WTC11 (cell line): ENCODE results near the gene ARID1A. TPM values are rescaled to one million over a fixed set of nuclear protein-coding genes. Genes with fewer than 3 reads are reported as not detected.

Source experiments
- FOXK1 ChIP-seq: sonication (generic); formaldehyde crosslinking; IDR thresholded peaks from 2 replicates; pipeline ENCODE4 v1.8.0; 2022; ENCODE audit warnings: mild to moderate bottlenecking, moderate library complexity, missing genetic modification reagents
- FOXP1 ChIP-seq: sonication (generic); formaldehyde crosslinking; IDR thresholded peaks from 2 replicates; pipeline ENCODE4 v1.8.0; 2022; ENCODE audit warnings: missing genetic modification reagents, mild to moderate bottlenecking, moderate library complexity, borderline replicate concordance
- GRHL2 ChIP-seq: fragments of 250-450 bp; sonication (Bioruptor Pico); IDR thresholded peaks from 2 replicates; pipeline ENCODE4 v1.8.0; 2022; ENCODE audit warnings: mild to moderate bottlenecking, moderate library complexity; ENCODE audit not compliant: insufficient replicate concordance, severe bottlenecking
- MYBL2 ChIP-seq: sonication (generic); formaldehyde crosslinking; IDR thresholded peaks from 2 replicates; pipeline ENCODE4 v1.8.1; 2023; ENCODE audit warnings: mild to moderate bottlenecking, moderate library complexity, missing genetic modification reagents
- NFE2L1 ChIP-seq: sonication (generic); formaldehyde crosslinking; IDR thresholded peaks from 2 replicates; pipeline ENCODE4 v1.8.1; 2023; ENCODE audit warnings: missing genetic modification reagents
- NR3C1 ChIP-seq: sonication (generic); formaldehyde crosslinking; conservative IDR thresholded peaks from 2 replicates; pipeline ENCODE4 v1.8.1; 2023; ENCODE audit warnings: low read depth, mild to moderate bottlenecking, missing genetic modification reagents
- TEAD4 ChIP-seq: sonication (generic); formaldehyde crosslinking; IDR thresholded peaks from 2 replicates; pipeline ENCODE4 v1.8.0; 2022; ENCODE audit warnings: mild to moderate bottlenecking, missing genetic modification reagents
- TP53 ChIP-seq: sonication (generic); formaldehyde crosslinking; IDR thresholded peaks from 2 replicates; pipeline ENCODE4 v1.8.1; 2023; ENCODE audit warnings: mild to moderate bottlenecking, missing genetic modification reagents
- ZNF219 ChIP-seq: sonication (generic); formaldehyde crosslinking; IDR thresholded peaks from 2 replicates; pipeline ENCODE4 v1.8.0; 2023; ENCODE audit warnings: missing genetic modification reagents, mild to moderate bottlenecking, borderline replicate concordance
- ZNF263 ChIP-seq: sonication (generic); formaldehyde crosslinking; IDR thresholded peaks from 2 replicates; pipeline ENCODE4 v1.8.1; 2022; ENCODE audit warnings: low read depth, mild to moderate bottlenecking, moderate library complexity, missing genetic modification reagents
- ZNF396 ChIP-seq: fragments of 250-450 bp; sonication (Bioruptor Pico); IDR thresholded peaks from 2 replicates; pipeline ENCODE4 v1.8.0; 2021; ENCODE audit warnings: mild to moderate bottlenecking, moderate library complexity, borderline replicate concordance
- total RNA-seq: library from RNA; stranded (reverse); gene quantifications from 3 replicates; pipeline ENCODE4 v1.2.3, GENCODE V29; 2021
- TF ChIP-seq, protein P1 (sequence below): fragments of 250-450 bp; sonication (Bioruptor Pico); IDR thresholded peaks from 2 replicates; pipeline ENCODE4 v1.9.0; 2021; ENCODE audit warnings: mild to moderate bottlenecking, borderline replicate concordance
- TF ChIP-seq, protein P2 (sequence below): sonication (generic); formaldehyde crosslinking; IDR thresholded peaks from 2 replicates; pipeline ENCODE4 v1.8.1; 2023; ENCODE audit warnings: mild to moderate bottlenecking, missing genetic modification reagents
- TF ChIP-seq, protein P3 (sequence below): sonication (generic); formaldehyde crosslinking; conservative IDR thresholded peaks from 2 replicates; pipeline ENCODE4 v1.8.1; 2023; ENCODE audit warnings: mild to moderate bottlenecking, low read depth, missing genetic modification reagents, moderate library complexity
- TF ChIP-seq, protein P4 (sequence below): sonication (generic); formaldehyde crosslinking; IDR thresholded peaks from 2 replicates; pipeline ENCODE4 v1.8.1; 2023; ENCODE audit warnings: mild to moderate bottlenecking, missing genetic modification reagents, moderate library complexity
- TF ChIP-seq, protein P5 (sequence below): sonication (generic); formaldehyde crosslinking; IDR thresholded peaks from 2 replicates; pipeline ENCODE4 v1.8.0; 2022; ENCODE audit warnings: missing genetic modification reagents
- TF ChIP-seq, protein P6 (sequence below): sonication (generic); formaldehyde crosslinking; IDR thresholded peaks from 2 replicates; pipeline ENCODE4 v1.8.0; 2022; ENCODE audit warnings: mild to moderate bottlenecking, missing genetic modification reagents

The ARID1A gene
- total RNA-seq, 1 experiment from 2014 or later, result 98.0 TPM

DNA sequence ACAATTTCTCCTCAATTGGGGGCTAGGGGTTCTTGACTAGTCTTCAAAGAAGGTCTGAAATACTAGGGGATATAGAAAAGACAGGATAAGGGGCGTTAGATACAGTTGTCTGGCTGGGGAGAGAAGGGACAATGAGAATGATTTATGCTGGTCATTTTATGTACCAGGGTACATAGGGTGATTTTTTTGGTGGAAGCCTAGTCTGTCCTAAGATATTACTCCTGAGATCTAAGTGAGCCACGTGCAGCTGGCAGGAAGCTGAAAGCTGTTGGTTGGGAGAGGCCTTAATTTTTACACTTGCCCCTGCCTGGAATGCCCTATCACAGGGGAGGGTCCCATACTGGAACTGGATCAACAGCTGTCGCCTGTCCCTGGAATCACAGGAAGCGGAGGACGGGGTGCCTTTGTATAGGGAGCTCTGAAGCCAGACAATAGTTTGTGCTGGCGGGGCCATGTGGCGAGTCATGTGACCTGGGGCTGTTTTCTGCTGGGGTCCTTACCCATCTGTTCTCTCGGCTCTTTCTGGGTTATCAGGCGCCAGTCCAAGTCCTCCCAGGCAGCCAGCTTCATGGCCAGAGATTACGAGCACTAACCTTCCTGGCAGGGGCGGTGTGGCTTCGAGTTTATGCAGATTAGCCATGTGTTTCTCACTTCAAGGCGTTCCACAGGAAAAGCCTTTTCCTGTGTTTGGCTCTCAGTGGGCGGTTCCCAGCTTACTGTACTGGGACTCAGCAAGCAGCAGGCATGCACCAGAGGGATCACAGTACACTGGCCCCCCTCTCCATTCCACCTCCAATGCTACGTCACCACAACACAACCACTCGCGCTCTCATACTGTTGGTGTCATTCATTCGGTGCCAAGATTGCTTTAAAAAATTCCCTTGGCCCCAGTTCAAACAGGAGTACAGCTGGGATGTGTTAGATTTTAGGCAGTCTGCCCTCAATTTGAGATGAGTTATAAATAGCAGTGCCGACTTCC is 27.5 kb downstream of the ARID1A start (continued):
- TF ChIP-seq, protein P1, sequence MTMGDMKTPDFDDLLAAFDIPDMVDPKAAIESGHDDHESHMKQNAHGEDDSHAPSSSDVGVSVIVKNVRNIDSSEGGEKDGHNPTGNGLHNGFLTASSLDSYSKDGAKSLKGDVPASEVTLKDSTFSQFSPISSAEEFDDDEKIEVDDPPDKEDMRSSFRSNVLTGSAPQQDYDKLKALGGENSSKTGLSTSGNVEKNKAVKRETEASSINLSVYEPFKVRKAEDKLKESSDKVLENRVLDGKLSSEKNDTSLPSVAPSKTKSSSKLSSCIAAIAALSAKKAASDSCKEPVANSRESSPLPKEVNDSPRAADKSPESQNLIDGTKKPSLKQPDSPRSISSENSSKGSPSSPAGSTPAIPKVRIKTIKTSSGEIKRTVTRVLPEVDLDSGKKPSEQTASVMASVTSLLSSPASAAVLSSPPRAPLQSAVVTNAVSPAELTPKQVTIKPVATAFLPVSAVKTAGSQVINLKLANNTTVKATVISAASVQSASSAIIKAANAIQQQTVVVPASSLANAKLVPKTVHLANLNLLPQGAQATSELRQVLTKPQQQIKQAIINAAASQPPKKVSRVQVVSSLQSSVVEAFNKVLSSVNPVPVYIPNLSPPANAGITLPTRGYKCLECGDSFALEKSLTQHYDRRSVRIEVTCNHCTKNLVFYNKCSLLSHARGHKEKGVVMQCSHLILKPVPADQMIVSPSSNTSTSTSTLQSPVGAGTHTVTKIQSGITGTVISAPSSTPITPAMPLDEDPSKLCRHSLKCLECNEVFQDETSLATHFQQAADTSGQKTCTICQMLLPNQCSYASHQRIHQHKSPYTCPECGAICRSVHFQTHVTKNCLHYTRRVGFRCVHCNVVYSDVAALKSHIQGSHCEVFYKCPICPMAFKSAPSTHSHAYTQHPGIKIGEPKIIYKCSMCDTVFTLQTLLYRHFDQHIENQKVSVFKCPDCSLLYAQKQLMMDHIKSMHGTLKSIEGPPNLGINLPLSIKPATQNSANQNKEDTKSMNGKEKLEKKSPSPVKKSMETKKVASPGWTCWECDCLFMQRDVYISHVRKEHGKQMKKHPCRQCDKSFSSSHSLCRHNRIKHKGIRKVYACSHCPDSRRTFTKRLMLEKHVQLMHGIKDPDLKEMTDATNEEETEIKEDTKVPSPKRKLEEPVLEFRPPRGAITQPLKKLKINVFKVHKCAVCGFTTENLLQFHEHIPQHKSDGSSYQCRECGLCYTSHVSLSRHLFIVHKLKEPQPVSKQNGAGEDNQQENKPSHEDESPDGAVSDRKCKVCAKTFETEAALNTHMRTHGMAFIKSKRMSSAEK (CRISPR knock-in tag), result no peak
- TF ChIP-seq ZNF263 (CRISPR knock-in tag) (no peak), TEAD4 (CRISPR knock-in tag) (no peak), ZNF396 (no peak), NFE2L1 (CRISPR knock-in tag) (no peak; the same call in 1 of the 2 replicates), GRHL2 (CRISPR knock-in tag) (no peak), TP53 (no peak), MYBL2 (CRISPR knock-in tag) (no peak), ZNF219 (CRISPR knock-in tag) (no peak), FOXK1 (CRISPR knock-in tag) (peak; percentile 47; the same call in 1 of the 2 replicates), FOXP1 (CRISPR knock-in tag) (no peak), NR3C1 (CRISPR knock-in tag) (no peak)
- TF ChIP-seq, protein P2, sequence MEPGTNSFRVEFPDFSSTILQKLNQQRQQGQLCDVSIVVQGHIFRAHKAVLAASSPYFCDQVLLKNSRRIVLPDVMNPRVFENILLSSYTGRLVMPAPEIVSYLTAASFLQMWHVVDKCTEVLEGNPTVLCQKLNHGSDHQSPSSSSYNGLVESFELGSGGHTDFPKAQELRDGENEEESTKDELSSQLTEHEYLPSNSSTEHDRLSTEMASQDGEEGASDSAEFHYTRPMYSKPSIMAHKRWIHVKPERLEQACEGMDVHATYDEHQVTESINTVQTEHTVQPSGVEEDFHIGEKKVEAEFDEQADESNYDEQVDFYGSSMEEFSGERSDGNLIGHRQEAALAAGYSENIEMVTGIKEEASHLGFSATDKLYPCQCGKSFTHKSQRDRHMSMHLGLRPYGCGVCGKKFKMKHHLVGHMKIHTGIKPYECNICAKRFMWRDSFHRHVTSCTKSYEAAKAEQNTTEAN, result no peak
- TF ChIP-seq, protein P3, sequence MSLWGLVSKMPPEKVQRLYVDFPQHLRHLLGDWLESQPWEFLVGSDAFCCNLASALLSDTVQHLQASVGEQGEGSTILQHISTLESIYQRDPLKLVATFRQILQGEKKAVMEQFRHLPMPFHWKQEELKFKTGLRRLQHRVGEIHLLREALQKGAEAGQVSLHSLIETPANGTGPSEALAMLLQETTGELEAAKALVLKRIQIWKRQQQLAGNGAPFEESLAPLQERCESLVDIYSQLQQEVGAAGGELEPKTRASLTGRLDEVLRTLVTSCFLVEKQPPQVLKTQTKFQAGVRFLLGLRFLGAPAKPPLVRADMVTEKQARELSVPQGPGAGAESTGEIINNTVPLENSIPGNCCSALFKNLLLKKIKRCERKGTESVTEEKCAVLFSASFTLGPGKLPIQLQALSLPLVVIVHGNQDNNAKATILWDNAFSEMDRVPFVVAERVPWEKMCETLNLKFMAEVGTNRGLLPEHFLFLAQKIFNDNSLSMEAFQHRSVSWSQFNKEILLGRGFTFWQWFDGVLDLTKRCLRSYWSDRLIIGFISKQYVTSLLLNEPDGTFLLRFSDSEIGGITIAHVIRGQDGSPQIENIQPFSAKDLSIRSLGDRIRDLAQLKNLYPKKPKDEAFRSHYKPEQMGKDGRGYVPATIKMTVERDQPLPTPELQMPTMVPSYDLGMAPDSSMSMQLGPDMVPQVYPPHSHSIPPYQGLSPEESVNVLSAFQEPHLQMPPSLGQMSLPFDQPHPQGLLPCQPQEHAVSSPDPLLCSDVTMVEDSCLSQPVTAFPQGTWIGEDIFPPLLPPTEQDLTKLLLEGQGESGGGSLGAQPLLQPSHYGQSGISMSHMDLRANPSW, result no peak
- TF ChIP-seq, protein P4, sequence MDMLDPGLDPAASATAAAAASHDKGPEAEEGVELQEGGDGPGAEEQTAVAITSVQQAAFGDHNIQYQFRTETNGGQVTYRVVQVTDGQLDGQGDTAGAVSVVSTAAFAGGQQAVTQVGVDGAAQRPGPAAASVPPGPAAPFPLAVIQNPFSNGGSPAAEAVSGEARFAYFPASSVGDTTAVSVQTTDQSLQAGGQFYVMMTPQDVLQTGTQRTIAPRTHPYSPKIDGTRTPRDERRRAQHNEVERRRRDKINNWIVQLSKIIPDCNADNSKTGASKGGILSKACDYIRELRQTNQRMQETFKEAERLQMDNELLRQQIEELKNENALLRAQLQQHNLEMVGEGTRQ (CRISPR knock-in tag), result peak; percentile 93
- TF ChIP-seq, protein P5, sequence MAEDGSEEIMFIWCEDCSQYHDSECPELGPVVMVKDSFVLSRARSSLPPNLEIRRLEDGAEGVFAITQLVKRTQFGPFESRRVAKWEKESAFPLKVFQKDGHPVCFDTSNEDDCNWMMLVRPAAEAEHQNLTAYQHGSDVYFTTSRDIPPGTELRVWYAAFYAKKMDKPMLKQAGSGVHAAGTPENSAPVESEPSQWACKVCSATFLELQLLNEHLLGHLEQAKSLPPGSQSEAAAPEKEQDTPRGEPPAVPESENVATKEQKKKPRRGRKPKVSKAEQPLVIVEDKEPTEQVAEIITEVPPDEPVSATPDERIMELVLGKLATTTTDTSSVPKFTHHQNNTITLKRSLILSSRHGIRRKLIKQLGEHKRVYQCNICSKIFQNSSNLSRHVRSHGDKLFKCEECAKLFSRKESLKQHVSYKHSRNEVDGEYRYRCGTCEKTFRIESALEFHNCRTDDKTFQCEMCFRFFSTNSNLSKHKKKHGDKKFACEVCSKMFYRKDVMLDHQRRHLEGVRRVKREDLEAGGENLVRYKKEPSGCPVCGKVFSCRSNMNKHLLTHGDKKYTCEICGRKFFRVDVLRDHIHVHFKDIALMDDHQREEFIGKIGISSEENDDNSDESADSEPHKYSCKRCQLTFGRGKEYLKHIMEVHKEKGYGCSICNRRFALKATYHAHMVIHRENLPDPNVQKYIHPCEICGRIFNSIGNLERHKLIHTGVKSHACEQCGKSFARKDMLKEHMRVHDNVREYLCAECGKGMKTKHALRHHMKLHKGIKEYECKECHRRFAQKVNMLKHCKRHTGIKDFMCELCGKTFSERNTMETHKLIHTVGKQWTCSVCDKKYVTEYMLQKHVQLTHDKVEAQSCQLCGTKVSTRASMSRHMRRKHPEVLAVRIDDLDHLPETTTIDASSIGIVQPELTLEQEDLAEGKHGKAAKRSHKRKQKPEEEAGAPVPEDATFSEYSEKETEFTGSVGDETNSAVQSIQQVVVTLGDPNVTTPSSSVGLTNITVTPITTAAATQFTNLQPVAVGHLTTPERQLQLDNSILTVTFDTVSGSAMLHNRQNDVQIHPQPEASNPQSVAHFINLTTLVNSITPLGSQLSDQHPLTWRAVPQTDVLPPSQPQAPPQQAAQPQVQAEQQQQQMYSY (CRISPR knock-in tag), result peak; percentile 70
- TF ChIP-seq, protein P6, sequence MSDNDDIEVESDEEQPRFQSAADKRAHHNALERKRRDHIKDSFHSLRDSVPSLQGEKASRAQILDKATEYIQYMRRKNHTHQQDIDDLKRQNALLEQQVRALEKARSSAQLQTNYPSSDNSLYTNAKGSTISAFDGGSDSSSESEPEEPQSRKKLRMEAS (CRISPR knock-in tag), result peak; percentile 92
